Liver (tissue), 3 donors: Measurements from ENCODE around the gene CUL4A.

Experiments used
- CTCF ChIP-seq: fragments of 150-350 bp; IDR thresholded peaks from 2 replicates; pipeline ENCODE4 v1.5.1; 2017; ENCODE audit warnings: improper control_type of control experiment, low read depth, low read length; ENCODE audit not compliant: missing input control
- RAD21 ChIP-seq, 2 donors: IDR thresholded peaks; 2 replicates each; pipeline ENCODE4 v1.6.1; 2016; ENCODE audit warnings: antibody characterized with exemption in 2 of 2, mild to moderate bottlenecking in 2 of 2
- REST ChIP-seq: IDR thresholded peaks from 2 replicates; pipeline ENCODE4 v1.6.1; 2016; ENCODE audit warnings: antibody characterized with exemption, mild to moderate bottlenecking
- SP1 ChIP-seq: IDR thresholded peaks from 2 replicates; pipeline ENCODE4 v1.6.1; 2018; ENCODE audit warnings: antibody characterized with exemption, mild to moderate bottlenecking
- donor health status: healthy.
- donor health status: healthy.

- TF ChIP-seq CTCF (no peak), SP1 (no peak), REST (no peak), RAD21 (IDR thresholded peaks at IDR 0.05) (no peak)
Measured at GRCh38 chr13:113302986-113303385, 93.6 kb downstream of the CUL4A start.
